Mononuclear cell (primary cell): ENCODE measurements around the gene SMIM20. TPM values are rescaled to one million over a fixed set of nuclear protein-coding genes. Genes with fewer than 3 reads are reported as not detected.

ENCODE experiments used
- H3K27me3 ChIP-seq: 2 replicates; pipeline ENCODE4 v1.6.0; 2011; ENCODE audit warnings: low read length, control low read depth; ENCODE audit not compliant: insufficient read depth
- H3K4me1 ChIP-seq: 2 replicates; pipeline ENCODE4 v1.5.1; 2011; ENCODE audit warnings: mild to moderate bottlenecking, low read length, control low read depth; ENCODE audit not compliant: insufficient read depth
- H3K4me3 ChIP-seq: 2 replicates; pipeline ENCODE4 v1.5.1; 2011; ENCODE audit warnings: mild to moderate bottlenecking, low read length, moderate library complexity
- H3K9me3 ChIP-seq: 2 replicates; pipeline ENCODE4 v1.5.1; 2011; ENCODE audit warnings: low read depth, mild to moderate bottlenecking, control low read depth, low read length
- total RNA-seq: library from RNA; depleted of rRNA; stranded (reverse); fragments of >200 nt; gene quantifications from one replicate; pipeline ENCODE4 v1.2.3, GENCODE V29; 2012

The SMIM20 gene
- total RNA-seq, 1 donor: 15.1 TPM

DNA sequence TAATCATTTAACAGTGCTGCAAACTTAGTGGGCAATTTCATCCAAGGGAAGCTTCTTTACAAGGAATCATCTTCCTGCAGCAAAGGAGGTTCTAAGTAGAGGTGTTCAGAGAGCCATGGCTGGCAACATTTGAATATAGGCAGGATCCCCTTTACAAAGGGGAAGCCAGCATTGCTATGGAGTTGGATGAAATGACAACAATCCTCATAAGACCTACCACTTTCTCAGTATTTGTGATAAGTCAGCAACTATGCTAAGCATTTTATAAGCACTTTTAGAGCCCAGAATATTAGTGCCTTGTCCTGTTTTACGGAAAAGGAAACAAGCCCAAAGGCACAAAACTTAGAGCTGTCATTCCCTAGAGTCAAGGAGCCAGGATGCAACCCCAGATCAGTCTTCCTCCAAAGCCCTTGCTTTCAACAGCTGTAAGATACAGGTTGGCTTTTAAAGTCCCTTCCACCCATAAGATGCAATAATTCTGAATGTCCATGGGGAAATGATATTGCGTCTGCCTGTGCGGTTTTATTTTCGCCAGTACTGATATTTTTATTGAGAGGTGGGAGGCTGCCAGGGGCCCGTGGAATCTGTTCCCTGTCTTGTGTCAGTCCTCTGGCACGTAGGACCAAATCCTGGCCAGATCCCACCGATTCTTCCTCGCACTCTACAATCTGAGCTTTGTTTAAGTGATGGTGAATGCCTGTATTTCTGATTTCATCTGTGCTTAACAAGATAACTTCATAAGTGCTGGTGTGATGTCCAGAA lies 59.1 kb downstream of the SMIM20 start:
- Histone ChIP-seq H3K4me1 (peaks cover 21% of the 10 kb centered on the region), H3K9me3 (no peaks in the 10 kb centered on the region), H3K27me3 (no peaks in the 10 kb centered on the region), H3K4me3 (no peak overlapping the region)

DNA sequence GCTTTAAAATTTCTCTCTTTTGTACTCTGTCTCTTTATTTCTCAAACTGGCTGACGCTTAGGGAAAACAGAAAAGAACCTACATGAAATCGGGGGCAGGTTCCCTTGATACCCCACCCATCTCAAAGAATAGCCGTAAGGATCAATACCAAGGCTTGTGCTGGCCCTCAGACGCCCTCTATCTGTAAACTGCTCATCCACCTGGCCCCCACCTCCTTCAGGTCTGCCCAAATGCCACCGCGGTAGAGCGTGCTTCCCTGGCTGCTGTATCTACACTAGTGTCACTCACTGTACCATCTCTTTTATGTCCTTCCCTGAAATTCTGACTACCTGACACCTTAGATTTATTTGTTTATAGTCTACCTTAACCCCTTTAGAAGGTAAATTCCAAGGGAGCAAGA lies 62.8 kb downstream of the SMIM20 start:
- Histone ChIP-seq H3K27me3 (no peaks in the 10 kb centered on the region), H3K4me3 (no peak overlapping the region), H3K4me1 (no peaks in the 10 kb centered on the region)

DNA sequence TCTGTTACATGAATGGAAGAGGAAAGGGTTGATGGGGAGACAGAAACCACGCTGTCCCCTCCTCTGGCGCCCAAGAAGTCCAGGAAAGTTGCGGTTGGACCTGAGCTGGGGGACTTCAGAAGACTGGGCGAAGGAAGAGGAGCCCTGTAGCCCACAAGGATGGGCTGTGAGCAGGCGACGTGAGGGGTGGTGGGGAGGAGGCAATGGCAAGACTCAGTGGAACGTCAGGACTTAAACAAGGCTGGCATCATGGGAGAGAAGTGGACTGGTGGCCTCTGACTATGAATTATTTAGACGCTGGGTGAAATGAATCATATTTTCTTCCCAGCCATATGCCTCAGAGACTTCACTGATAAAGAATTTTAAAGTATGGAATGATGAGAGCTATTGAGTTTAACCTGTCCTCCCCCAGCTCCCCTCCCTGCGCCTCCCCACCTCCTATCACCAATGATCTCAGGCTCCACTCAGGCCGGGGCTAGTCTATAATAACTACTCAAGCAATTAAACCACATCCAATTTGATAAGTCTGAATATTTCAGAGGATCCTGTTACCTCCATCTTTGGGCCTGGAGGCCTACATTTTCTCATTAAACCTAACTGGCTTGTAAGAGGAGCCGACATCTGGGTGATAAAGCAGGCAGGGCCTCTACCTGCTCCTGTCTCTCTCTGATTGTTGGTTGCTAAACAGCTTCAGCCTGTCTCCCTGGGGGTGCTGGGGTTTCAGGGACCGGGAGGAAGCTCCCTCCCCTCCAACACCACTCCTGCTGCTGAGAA lies 63.6 kb downstream of the SMIM20 start:
- no peak overlapping the region for H3K4me3 ChIP-seq
- H3K27me3 ChIP-seq: no peaks in the 10 kb centered on the region
- no peaks in the 10 kb centered on the region for H3K4me1 ChIP-seq
- H3K9me3 ChIP-seq: no peaks in the 10 kb centered on the region

More for the DNA sequence above, 62.8 kb downstream of the SMIM20 start:
- H3K9me3 ChIP-seq: no peaks in the 10 kb centered on the region

DNA sequence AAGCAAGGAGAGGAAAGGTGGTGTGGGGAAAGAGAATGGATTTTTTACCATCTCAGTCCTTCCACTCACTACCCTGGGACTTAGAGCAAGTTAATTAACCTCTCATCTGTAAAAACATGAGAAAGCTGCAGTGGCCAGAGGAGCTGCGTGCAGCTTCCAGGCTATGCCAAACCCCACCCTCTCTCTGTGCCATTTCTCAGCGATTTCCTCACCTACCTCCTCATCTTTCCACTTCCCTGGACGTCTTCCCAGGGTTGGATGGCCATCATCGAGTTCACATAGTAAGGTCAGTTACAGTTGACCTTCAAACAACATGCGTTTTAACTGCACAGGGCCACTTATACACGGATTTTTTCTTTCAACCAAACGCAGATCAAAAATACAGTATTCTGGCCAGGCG lies 64.3 kb downstream of the SMIM20 start:
- Histone ChIP-seq H3K4me3 (no peak overlapping the region), H3K9me3 (no peaks in the 10 kb centered on the region), H3K27me3 (no peaks in the 10 kb centered on the region), H3K4me1 (no peaks in the 10 kb centered on the region)

Other genes with a start within 250 kb of the SMIM20 start
- gene SEL1L3, start 51.2 kb upstream of the SMIM20 start, total RNA-seq: 54.3 TPM